Measurements from ENCODE around the gene ARHGAP26.

Gene ARHGAP26

DNA sequence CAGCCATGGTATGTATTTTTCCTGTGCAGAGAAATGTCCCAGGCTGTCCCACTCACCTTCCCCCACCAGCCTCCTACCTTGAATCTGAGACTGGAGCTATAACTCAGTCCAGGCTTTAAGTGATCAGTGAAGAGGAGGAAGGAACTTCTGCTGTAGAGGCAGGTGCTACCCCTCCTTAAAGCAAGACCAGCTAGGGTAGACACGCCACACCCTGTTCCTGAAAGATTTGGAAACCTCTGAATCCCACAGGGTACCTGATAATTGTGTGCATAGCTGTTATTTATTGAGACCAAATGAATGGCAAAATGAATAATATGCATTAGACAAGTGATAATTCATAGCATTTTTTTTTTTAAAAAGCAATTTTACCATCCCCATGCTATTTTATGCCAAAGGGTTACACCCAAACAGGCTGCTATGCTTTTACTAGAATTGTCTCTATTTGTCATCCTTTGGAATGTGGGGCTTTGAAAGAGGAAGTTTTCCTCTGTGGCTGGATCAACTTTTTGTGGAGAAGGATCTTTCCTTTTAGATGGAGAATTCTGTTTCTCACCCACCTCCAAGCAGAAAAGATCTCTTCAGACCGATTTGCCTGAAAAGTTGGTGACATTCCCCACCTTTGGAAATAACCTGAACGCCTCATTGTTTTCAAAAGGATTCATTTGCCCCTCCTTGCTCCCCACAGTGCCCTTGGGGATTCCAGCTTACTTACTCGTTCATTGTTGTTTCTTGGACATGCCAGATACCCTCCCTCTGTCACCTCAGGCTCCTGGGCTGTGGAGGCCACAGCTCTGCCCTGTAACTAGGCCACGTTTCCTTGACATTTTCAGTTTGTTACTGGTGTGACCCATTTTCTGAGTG lies 384.6 kb downstream of the ARHGAP26 start:
- no peak for DNase-seq

DNA sequence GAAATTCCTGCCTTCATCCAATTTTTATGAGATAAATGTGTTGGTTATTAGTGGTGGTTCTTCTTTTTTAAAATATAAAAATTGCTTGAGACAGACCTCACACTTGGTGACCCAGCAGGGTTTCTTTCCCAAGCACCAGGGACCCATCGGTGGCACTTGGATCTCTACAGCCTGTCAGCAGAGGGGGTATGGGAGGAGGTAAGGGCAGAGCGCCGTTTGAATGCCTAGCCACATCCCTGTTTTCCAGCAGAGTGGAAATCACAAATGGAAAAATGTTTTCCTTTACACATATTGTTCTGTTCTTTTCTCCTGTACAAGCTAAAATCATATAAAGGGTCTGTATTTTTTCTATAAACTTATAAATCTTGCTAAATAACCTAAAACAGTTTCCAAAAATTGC lies 385.3 kb downstream of the ARHGAP26 start:
- no peak for DNase-seq

DNA sequence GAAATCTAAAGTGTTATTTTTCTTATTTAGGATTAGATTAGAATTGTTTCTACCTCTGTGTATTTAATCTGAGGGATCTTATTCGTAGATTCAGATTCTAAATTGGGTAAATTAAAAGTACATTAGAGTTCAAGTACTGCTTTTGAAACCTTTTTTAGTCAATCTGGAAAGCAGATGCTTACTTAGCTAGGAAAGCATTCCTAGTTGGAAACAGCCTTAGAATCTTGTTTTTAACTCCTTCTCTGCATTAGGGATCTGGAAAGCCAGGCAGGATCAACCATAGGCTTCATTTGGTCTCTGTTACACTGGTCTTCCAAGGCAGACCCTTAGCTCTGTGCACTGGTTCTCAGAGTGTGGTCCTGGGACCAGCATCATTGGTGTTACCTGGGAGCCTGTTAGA lies 385.9 kb downstream of the ARHGAP26 start:
- no peak for DNase-seq

DNA sequence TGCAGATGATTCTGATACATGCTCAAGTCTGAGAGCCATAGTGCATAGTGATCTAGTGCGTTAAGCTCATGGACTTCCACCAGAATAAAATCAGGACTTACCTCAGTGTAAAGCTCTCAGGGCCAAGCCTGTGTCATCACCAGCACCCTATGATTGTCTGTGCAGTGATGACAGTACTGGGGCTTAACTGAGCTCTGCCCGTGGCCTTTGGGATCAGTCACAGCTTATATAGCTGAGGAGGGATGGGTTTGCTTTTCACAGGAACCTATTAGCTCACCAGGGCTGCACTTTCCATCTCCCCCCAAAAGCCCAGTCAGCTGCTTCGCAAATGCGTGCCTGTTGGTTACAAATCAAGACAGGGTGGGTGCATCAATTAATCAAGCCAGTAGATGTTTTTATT lies 386.4 kb downstream of the ARHGAP26 start:
- DNase-seq = no peak

DNA sequence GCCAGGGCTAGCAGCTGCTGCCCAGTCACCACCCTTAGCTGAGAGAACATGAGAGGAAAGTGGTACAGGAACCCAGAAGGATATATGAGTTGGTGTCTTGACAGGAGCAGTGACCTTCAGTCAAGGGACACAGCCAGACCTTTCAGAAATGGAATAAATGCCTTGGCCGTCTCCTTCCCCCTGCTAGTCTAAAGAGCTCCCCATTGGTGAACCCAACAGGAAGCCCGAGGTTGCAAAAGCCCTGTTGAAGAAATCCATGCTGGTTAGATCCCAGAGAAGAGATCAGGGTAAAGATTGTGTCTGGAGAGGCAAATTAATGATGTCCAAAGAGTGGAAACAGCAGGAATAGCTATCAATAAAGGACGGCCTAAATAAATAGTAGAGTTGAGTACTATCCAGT lies 388.9 kb downstream of the ARHGAP26 start:
- no peak for DNase-seq

DNA sequence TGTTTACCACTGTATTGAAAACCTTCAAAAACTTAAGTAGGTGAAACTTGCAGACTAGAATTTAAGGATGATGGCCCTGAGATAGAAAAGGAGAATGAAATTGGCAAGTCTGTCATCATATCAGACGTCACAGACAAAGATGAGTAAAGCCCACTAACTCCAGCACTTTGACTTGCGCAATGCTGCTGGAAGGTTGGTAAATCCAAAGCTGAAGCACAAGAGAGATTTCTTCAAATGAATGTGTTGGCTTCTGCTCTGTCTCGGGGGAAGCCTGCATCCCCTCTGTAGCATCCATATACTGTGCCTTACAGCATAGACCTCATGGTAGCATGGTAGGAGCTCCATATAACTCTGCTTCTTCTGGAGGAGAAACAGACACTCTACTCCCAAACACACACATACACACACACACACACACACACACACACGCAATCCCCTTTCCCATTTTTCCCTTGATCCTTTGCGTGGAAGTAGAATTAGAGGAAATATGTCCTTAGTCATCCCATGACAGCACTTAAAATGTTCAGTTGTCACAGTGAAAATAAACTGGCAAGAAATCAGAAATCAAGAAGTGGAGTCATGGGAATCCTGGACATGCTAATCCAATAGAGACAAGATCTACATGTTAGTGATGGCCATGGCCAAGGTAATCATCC lies 391.8 kb downstream of the ARHGAP26 start:
- DNase-seq = no peak

DNA sequence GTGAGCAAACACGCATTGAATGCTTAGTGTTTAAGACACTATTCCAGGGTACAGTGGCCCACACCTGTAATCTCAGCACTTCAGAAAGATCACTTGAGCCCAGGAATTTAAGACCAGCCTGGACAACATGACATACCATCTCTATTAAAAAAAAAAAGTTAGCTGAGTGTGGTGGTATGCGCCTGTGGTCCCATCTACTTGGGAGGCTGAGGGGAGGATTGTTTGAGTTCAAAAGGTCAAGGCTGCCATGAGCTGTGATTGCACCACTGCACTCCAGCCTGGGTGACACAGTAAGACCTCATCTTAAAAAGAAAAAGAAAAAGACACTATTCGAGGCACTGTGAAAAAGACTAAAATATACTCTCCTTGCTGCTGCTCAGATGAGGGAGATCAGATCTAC lies 392.6 kb downstream of the ARHGAP26 start:
- DNase-seq = no peak

DNA sequence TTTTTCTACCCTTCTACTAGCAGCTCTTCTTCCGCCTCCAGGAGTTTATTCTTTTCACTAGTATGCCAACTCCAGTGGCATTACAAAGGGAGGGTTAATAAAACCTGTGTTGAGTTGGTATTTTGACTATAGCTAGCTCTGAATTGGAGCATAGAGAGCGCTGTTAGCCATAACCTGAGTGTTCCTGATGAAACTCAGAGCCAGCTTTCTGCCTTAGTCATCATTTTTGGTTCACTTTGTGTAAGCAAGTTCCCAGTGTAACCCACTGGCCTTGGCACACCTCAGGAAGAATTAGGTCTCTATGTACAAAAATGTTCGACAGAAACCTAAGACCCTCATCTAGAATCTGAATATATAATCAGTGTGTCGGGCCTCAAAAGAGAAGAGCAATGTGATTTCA lies 394.4 kb downstream of the ARHGAP26 start:
- no peak for DNase-seq

DNA sequence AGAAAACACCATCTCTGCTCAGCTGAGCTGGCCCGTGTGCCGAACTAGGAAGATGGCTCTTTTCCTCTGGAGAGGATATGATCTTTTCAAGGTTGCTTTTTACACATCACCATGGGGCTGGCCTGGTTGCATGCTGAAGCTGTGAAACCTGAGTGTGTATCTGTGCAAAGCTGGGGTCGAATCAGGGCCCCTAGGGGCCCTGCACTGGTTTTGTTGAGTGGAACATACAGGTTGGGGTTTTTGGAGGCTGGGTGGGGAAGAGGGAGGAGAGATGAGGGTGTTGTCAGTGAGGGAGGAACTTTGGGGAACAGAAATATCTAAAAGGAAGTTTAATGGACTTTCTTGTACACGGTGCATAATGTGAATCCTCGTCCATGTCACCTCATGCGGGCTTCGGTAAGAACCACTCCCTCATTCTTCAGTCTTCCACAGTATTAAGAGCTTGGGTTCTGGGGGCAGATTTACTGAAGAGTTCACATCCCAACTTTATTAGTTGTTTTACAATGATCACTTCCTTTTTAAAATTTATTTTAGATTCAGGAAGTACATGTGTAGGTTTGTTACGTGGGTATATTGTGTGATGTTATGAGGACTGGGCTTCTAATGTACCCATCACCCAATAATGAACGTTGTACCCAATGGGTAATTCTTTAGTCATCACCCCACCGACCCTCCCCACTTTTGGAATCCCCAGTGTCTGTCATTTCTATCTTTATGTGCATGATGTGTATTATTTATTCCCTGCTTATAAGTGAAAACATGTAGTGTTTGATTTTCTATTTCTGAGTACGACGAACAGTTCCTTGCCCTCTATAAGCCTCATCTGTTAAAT lies 395.1 kb downstream of the ARHGAP26 start:
- DNase-seq = no peak

DNA sequence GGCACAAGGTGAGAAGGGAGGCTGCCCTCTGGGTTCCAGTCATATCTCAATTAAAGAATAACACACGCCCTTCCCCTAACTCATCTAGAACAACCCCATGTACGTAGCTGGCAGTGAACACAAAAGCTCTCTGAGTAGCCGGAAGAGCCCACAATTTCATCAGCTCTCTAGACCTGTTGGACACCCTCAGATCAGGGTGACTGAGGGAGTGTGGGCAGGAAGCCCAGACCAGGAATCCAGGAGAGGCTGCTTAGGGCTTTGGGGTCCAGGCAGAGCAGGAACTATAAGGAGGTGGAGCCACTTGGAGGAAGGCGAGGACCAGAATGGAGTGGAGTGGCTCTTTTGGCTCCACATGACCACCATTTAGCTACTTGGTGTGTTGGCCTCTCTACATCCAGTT lies 395.9 kb downstream of the ARHGAP26 start:
- no peak for DNase-seq

DNA sequence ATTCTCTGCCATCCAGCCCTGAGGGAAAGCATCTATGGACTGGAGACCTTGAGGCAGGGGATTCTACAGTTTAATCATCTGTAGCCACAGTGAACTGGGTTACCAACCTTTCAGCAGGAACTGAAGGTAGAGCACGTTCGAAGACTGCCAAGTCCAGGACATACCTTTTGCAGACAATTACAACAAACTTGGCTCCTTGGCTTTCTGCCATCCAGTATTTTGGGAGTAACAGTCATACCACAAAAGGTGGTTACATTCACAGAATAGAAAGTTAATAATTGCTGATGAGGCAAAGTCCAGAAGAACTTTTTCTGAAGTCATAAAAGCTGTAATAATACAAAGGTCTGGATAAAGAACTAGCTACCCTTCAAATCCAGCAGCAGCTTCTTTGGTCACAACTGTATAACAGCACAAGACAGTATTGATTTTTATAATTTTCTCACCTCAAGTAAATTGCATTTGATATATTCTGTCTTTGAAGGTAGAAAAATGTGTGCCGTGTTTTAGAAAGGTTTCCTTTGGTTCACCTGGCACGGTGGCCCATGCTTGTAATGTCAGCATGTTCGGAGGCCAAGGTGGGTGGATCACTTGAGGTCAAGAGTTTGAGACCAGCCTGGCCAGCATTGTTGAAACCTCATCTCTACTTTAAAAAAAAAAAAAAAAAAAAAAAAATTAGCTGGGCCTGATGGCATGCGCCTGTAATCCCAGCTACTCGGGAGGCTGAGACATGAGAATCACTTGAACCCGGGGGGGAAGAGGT lies 396.7 kb downstream of the ARHGAP26 start:
- no peak for DNase-seq

DNA sequence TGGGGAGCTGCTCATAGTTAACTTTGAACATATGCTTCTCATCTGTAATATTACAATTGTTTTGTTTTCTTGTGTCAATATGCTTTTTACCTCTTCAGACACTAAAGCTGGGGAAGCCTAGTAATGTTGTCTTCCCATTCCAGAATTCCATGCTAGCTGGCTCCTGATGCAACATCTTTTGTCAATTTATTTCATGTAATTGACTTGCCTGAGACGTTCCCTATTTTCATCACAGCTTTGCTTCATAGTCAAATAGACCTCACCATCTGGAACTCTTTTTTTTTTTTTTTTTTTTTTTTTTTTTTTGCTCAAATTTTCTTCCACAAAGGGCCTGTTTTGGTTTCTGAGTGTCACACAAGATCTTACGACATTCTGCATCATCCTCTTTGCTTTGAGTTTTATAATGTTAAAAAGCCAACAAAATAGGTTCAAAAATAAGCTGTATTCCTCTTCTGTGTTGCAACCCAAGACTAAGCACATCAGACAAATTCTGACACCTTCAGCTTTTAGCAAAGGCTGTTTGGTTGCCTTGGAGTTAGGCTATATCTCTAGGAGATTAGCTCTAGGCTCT lies 398.1 kb downstream of the ARHGAP26 start:
- no peak for DNase-seq

DNA sequence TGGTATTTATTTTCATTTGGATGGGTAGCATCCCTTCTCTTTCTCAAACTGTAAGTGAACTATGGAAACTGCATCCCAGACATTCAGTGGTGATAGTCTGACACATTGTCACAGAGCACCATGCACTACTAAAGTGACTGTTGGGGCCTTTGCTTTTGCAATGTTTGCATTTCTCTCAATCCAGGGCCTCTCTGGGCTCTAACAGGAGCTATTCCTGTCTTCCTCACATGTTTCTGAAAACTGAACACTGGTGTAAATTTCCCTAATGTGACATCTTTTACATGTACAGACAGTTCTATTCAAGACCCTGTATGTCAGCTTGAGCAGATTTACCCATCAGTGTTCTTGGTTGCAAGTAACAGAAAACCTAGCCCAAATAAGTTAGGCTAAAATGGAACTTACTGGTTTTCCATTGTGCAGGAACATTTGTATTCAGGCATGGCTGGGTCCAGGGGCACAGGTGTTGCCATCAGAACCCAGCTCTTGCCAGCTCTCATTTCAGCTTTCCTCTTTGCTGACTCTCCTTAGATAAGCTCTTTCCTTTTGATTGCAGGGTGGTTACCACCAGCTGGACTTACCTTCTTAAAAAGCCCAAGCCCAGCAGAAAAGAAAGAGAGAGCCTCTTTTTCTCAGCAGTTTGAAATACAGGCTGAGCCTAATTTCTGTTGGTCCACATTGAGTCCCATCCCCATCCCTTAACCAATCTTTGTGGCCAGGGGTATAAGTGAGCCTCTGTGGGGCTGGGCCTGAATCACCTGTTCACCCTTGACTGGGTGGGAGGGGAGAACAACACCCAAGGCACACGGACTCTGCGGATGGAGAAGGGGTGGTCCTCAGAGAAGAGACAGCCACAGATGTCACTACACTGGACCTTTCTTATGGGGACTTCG lies 399.0 kb downstream of the ARHGAP26 start:
- no peak for DNase-seq

DNA sequence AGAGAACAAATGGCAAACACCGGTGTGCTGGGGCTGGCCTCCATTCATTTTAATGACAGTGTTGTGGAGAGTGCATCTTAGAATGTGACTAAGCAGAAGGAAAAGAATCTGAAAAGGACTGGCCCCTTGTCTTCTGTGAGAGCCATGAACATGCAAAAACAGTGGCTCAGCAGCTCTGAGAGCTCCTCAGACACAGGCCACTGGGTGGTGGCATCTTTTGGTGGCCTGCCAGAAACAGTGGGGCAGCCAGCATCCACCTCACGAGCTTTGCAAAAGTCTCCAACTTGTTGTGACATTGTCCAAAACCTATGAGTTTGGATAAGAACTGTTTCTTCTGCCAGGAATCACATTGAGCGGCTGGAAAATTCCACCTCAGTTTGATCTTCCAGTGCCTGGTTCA lies 399.9 kb downstream of the ARHGAP26 start:
- no peak for DNase-seq

DNA sequence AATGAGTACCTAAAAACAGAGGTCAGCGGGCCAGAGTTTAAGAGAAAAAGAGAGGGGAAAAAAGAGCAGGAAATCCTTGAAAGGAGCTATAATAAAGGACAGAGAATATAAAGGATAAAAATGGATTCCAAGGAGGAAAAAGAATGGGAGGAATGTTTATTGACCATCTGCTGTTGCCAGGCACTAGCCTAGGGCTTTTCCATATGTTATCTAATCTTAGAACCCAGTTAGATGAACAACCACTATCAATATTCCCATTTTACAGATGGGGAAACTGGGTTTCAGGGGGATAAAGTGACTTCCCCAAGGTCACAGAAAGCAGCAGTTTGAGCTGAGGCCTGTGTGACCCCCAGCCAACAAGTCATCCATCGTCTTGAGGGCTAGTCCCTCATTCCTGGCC lies 400.8 kb downstream of the ARHGAP26 start:
- DNase-seq = no peak

DNA sequence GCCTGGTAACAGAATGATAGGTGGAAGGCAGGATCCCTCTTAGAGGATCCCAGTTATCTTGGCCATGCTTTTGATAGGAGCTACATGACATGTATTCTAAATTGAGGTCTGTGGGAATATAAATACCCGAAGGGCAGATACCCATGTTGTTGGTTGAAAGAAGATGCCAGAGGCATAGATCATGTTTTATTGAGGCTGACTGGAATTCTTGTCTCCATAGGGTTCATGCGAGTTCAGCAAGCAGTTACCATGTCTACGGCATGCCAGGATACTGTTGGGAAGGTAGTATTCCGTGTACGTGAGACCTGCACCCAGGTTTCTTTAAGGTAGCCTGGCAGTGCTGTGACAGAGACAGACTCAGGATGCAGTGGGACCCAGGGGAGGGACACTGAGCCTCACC lies 402.6 kb downstream of the ARHGAP26 start:
- DNase-seq = no peak

DNA sequence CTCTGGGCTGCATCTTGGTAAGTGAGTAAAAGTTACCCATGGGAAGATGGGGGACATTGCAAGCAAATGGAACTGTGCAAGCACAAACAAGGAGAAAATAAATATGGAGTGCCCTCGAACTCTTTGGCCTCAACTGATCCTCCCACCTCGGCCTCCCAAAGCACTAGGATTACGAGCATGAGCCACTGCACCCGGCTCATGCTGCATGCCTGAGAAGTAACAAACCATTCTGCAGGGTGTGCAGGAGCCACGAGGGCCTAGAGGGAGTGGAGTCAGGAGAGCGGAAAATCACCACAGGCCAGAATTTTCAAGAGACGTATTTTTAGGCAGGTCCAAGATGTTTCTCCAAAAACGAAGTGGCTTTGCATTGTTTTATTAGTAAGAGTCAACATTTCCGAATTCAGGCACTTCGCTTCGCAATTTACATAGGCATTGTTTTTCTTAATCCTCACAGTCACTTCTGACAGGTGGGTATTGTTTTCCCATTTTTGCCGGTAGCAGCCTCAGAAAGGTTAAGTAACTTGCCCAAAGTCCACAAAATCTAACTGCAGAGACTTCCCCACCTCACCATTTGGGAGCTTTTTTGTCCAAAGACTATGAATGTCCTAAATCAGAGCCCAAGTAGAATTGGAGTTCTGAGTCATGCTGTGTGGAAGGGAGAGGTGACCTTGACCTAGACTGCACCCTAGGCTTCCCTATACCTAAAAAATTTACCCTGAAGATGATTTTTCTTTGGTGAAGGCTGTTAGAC lies 403.1 kb downstream of the ARHGAP26 start:
- DNase-seq = no peak

DNA sequence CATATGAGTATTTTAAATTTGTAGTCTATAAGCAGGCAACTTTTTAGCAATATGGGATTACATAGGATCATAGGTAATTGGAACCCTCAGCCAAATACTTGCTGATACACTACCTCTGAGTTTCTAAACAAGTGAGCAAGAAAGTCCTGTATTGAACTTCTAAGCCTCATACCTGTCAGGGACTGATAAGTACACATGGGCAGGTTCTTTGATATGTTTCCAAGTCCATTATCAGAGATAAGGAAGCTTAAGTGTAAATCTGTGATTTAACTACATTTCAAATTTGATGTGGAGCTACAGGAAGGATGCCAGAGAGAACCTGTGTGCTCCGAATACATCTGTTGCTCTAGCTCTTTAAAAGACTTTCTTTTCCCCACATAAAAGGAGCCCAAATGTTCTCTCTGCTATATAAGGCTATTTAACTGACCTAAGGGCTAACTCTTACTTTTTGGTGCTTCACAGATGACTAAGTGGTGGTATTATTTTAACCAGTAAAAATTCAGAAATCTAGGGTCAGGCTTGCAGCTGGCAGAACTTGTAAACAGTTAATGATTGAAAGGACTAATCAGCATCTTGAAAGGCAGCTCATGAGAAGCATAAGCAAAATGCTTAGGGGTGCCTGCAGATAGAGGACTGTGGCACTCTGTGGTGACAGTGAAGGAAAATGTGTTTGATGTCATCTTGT lies 404.7 kb downstream of the ARHGAP26 start:
- no peak for DNase-seq

DNA sequence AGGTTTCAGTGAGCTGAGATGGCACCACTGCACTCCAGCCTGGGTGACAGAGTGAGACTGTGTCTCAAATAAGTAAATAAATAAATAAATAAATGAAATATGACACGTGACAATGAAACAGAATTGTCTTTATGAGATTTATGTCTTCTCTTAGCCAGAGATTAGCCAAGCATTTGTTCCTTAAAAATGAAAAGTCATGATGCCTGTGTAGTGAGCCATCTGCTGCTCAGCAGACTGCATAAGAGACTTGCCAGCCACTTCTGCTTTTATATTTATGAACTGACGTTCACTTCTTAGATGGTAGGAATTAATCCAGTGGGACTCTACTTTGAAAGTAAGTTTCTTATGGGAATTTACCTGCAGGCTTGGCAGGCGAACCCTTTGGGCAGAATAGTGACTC lies 405.9 kb downstream of the ARHGAP26 start:
- no peak for DNase-seq
